ENCODE results near the gene RCAN2.

DNA sequence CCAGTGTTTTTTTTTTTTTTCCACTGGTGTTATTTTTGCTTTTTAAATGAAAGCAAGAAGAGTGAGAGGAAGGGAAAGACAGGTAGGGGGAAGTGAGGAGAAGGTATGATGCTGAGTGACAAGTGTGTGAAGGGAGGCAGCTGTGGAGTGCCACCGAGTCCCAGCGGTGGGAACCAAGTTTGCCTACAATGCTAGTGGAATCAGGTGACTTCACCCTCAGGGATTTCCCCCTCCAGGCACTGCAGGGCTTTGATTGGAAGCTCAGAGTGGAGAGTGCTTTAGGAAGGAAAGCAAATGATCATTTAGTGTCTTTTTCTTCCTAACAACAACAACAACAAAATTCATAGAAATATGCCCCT, 200.0 kb downstream of the RCAN2 start:
- TF ChIP-seq CTCF (IDR thresholded peaks at IDR 0.05): no peak
- TF ChIP-seq POLR2AphosphoS5 (IDR thresholded peaks at IDR 0.05): no peak

All from upper lobe of left lung (tissue), 4 donors.